Nephron progenitor cell (in vitro differentiated cells): Measurements from ENCODE around the gene EBF3.

Experiments used
- DNase-seq: peaks from one replicate; pipeline ENCODE4 v3.0.0; 2021
- H3K27ac Mint-ChIP-seq: 2 replicates; pipeline ENCODE4 v1.8.0; 2021; ENCODE audit warnings: mild to moderate bottlenecking, moderate library complexity, mixed read lengths
- H3K27me3 Mint-ChIP-seq: 2 replicates; pipeline ENCODE4 v1.8.0; 2021; ENCODE audit warnings: mild to moderate bottlenecking, low read depth, mixed read lengths; ENCODE audit not compliant: poor library complexity
- H3K36me3 Mint-ChIP-seq: 2 replicates; pipeline ENCODE4 v1.8.0; 2021; ENCODE audit warnings: low read depth, mixed read lengths
- H3K4me1 Mint-ChIP-seq: 2 replicates; pipeline ENCODE4 v1.8.0; 2021; ENCODE audit warnings: mixed read lengths
- H3K4me3 Mint-ChIP-seq: 2 replicates; pipeline ENCODE4 v1.8.0; 2021; ENCODE audit warnings: mild to moderate bottlenecking, moderate library complexity, mixed read lengths
- H3K9me3 Mint-ChIP-seq: 2 replicates; pipeline ENCODE4 v1.8.0; 2021; ENCODE audit warnings: mild to moderate bottlenecking, moderate library complexity, mixed read lengths
- CTCF ChIP-seq: fragments of 200-600 bp; sonication (generic); IDR thresholded peaks from 2 replicates; pipeline ENCODE4 v1.5.0; 2021; ENCODE audit warnings: antibody characterized with exemption

EBF3 gene

GRCh38 chr10:129962031-129962871, 1.8 kb downstream of the EBF3 start:
- Mint-ChIP-seq H3K9me3 (no peaks in the 10 kb centered on the region), H3K4me3 (peak overlapping the region; percentile 87), H3K27ac (peak overlapping the region; percentile 53), H3K36me3 (no peaks in the 10 kb centered on the region), H3K4me1 (peaks cover 47% of the 10 kb centered on the region), H3K27me3 (peaks cover 89% of the 10 kb centered on the region)
- TF ChIP-seq CTCF: no peak
- no peak for DNase-seq

DNA sequence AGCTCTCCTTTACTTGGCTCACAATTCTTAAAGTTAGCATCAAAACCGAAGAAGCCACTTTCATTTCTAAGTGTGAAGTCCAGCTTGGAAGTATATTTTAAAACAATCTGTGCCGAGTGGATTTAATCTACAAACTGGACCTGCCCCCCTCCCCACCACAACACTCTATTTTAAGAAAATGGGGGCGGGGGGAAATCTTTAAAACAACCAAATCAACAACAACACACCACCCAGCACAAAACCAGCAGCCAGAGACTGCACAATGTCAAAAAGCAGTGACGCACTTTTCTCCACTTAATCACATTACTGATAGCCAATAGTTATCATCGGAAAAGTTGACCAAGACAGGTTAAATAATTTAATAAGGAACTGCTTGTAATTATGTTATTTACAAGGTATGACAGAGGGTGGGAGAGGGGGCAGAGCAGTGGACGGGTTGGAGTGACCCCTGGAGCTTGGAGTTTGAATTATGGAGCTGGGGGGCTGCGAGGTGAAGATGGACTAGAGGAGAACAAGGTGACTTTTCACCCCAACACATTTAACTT, 2.8 kb downstream of the EBF3 start:
- Mint-ChIP-seq H3K36me3 (no peaks in the 10 kb centered on the region), H3K9me3 (no peaks in the 10 kb centered on the region), H3K4me3 (peak overlapping the region; percentile 87), H3K4me1 (peaks cover 57% of the 10 kb centered on the region), H3K27me3 (peaks cover 89% of the 10 kb centered on the region), H3K27ac (peak overlapping the region; percentile 87)
- no peak for TF ChIP-seq CTCF
- no peak for DNase-seq

- Mint-ChIP-seq H3K4me1 (peaks cover 63% of the 10 kb centered on the region), H3K27me3 (peaks cover 89% of the 10 kb centered on the region), H3K36me3 (no peaks in the 10 kb centered on the region), H3K4me3 (peak overlapping the region; percentile 87), H3K27ac (peak overlapping the region; percentile 87), H3K9me3 (no peaks in the 10 kb centered on the region)
- DNase-seq: no peak
- TF ChIP-seq CTCF: no peak
Measured at GRCh38 chr10:129960481-129961156, 3.5 kb downstream of the EBF3 start.

- DNase-seq: peak; percentile 39
- Mint-ChIP-seq H3K9me3 (no peaks in the 10 kb centered on the region), H3K27me3 (peaks cover 89% of the 10 kb centered on the region), H3K27ac (no peak overlapping the region), H3K36me3 (no peaks in the 10 kb centered on the region), H3K4me3 (peak overlapping the region; percentile 87), H3K4me1 (peaks cover 67% of the 10 kb centered on the region)
- TF ChIP-seq CTCF: no peak
Measured at GRCh38 chr10:129959544-129960480, 4.3 kb downstream of the EBF3 start.

GRCh38 chr10:129958629-129959543, 5.2 kb downstream of the EBF3 start:
- Mint-ChIP-seq H3K27me3 (peaks cover 93% of the 10 kb centered on the region), H3K4me1 (peaks cover 76% of the 10 kb centered on the region), H3K27ac (no peak overlapping the region), H3K4me3 (peak overlapping the region; percentile 78), H3K9me3 (no peaks in the 10 kb centered on the region), H3K36me3 (no peaks in the 10 kb centered on the region)
- DNase-seq: peak; percentile 59
- TF ChIP-seq CTCF: no peak
